GM19240 (cell line): ENCODE measurements around the gene OR2T35.
A peak's percentile ranks its signal among the peaks of the same experiment; 100 is the strongest.
"Not testable (repeated sequence)": the region's sequence is repeated elsewhere in the genome, so short reads cannot be mapped to it uniquely, and the experiment has no call there.

Source experiments
- DNase-seq: peaks from one replicate; pipeline ENCODE4 v3.0.0; 2011; ENCODE audit warnings: low spot score; ENCODE audit not compliant: insufficient read length

Gene OR2T35

GRCh38 chr1:248645178-248645577 is at the start of gene OR2T35:
TSS of gene OR2T35 (minus strand) at chr1:248645278. CDS start at chr1:248639258, 6,020 bp downstream.
- not testable (repeated sequence) for DNase-seq

- DNase-seq = no peak
Observed at GRCh38 chr1:248691567-248692155, 46.6 kb upstream of the OR2T35 start.

GRCh38 chr1:248688527-248689298 is 43.6 kb upstream of the OR2T35 start:
- DNase-seq = no peak

GRCh38 chr1:248686815-248687214 is 41.7 kb upstream of the OR2T35 start:
- peak; percentile 63 for DNase-seq

- DNase-seq = no peak
Observed at GRCh38 chr1:248681651-248682050, 36.6 kb upstream of the OR2T35 start.

GRCh38 chr1:248670003-248670402 is 24.9 kb upstream of the OR2T35 start:
- no peak for DNase-seq

GRCh38 chr1:248663453-248664328 is 18.6 kb upstream of the OR2T35 start:
- not testable (repeated sequence) for DNase-seq

GRCh38 chr1:248656797-248657196 is 11.7 kb upstream of the OR2T35 start:
- not testable (repeated sequence) for DNase-seq

GRCh38 chr1:248655354-248655753 is 10.3 kb upstream of the OR2T35 start, which contains the start of gene OR2T27:
TSS of gene OR2T27 (minus strand) at chr1:248655528. CDS start at chr1:248650884, 4,644 bp downstream.
- not testable (repeated sequence) for DNase-seq

GRCh38 chr1:248648770-248649536 is 3.9 kb upstream of the OR2T35 start:
- DNase-seq = not testable (repeated sequence)

- DNase-seq = not testable (repeated sequence)
Observed at GRCh38 chr1:248642971-248643651, 2.0 kb downstream of the OR2T35 start.

- not testable (repeated sequence) for DNase-seq
Observed at GRCh38 chr1:248641583-248641982, 3.5 kb downstream of the OR2T35 start.

- DNase-seq = not testable (repeated sequence)
Observed at GRCh38 chr1:248640906-248641305, 4.2 kb downstream of the OR2T35 start.

- DNase-seq = not testable (repeated sequence)
Observed at GRCh38 chr1:248639652-248640051, 5.4 kb downstream of the OR2T35 start.

- not testable (repeated sequence) for DNase-seq
Observed at GRCh38 chr1:248636612-248637011, 8.5 kb downstream of the OR2T35 start.

GRCh38 chr1:248634991-248635390 is 10.1 kb downstream of the OR2T35 start, which contains the start of gene OR2T11:
TSS of gene OR2T11 (minus strand) at chr1:248635091. CDS start at chr1:248627128, 7,963 bp downstream.
- not testable (repeated sequence) for DNase-seq

GRCh38 chr1:248631354-248632008 is 13.6 kb downstream of the OR2T35 start:
- no peak for DNase-seq

GRCh38 chr1:248630551-248630950 is 14.5 kb downstream of the OR2T35 start:
- no peak for DNase-seq

GRCh38 chr1:248627971-248628844 is 16.9 kb downstream of the OR2T35 start:
- no peak for DNase-seq
